Adrenal gland (tissue), 12 donors: Measurements from ENCODE around the gene GPC2. TPM values are rescaled to one million over a fixed set of nuclear protein-coding genes. Genes with fewer than 3 reads are reported as not detected.

Source experiments
- DNase-seq, 7 donors: peaks; one replicate each; pipeline ENCODE4 v3.0.0-alpha.2; 2019 to 2020
- H3K27ac ChIP-seq, 5 donors: fragments of 200-600 bp; sonication (generic) in 4 of 5; 1 replicate in 3 of 5; 2 replicates in 2 of 5; pipeline versions ENCODE4 v1.5.1 to v1.8.0; 2016 to 2020; ENCODE audit warnings: mild to moderate bottlenecking in 1 of 5
- H3K27me3 ChIP-seq: fragments of 200-600 bp; 2 replicates; pipeline ENCODE4 v1.8.0; 2021
- H3K36me3 ChIP-seq, 2 donors: fragments of 200-600 bp; replicated peaks in 1 of 2; 1 replicate in 1 of 2; 2 replicates in 1 of 2; pipeline versions ENCODE4 v1.5.1 to v1.8.0; 2018 to 2022
- H3K4me1 ChIP-seq, 2 donors: fragments of 200-600 bp; replicated peaks in 1 of 2; 1 replicate in 1 of 2; 2 replicates in 1 of 2; pipeline versions ENCODE4 v1.5.1 to v1.8.0; 2018 to 2021
- H3K4me3 ChIP-seq, 4 donors: fragments of 200-600 bp; sonication (generic) in 3 of 4; one replicate each; pipeline ENCODE4 v1.5.1; 2016 to 2018
- H3K9me3 ChIP-seq, 3 donors: fragments of 200-600 bp; sonication (generic) in 1 of 3; replicated peaks in 1 of 3; 1 replicate in 2 of 3; 2 replicates in 1 of 3; pipeline versions ENCODE4 v1.5.1 to v1.8.0; 2016 to 2021
- POLR2A ChIP-seq, 2 donors: fragments of 450-650 bp; IDR thresholded peaks; one replicate each; pipeline ENCODE4 v1.6.1; 2017; ENCODE audit warnings: antibody characterized with exemption in 2 of 2, mild to moderate bottlenecking in 2 of 2, moderate library complexity in 1 of 2
- WGBS, 4 donors: extraction: QIAGEN DNeasy Blood & Tissue Kit in 2 of 4; methylation state at CpG; one replicate each; pipeline versions ENCODE4 v1.1.5 to v1.1.7; 2013 to 2017; 5-methylcytosine and 5-hydroxymethylcytosine counted together
- intact Hi-C, 2 donors: fragments of 100-400 bp; cut with DNase I; formaldehyde crosslinking; loops; one replicate each; pipeline versions ENCODE4 v1.14.1 to v1.15.0; 2022 to 2023
- polyA plus RNA-seq, 3 donors: library from polyadenylated mRNA; stranded (reverse); fragments of 200-250 nt in 2 of 3; fragments of 350-450 nt in 1 of 3; fragmentation: Illumina TruSeq in 1 of 3; extraction: RNeasy Lipid Tissue Mini Kit (QIAGEN cat#74804) in 1 of 3; gene quantifications; one replicate each; pipeline ENCODE4 v1.2.3, GENCODE V29; 2013 to 2014
- total RNA-seq, 9 donors: library from RNA; depleted of rRNA in 4 of 9; stranded (reverse); fragments of >200 nt in 4 of 9; fragments of 120-200 nt in 1 of 9; fragmentation: NEBNext Ultra II Directional in 1 of 9; extraction: Animal tissue kit (Norgen Biotek cat#: 25700) in 1 of 9; gene quantifications; one replicate each; pipeline versions ENCODE4 v1.1.0 to v1.2.4, GENCODE V29; 2013 to 2023
- TF ChIP-seq, protein P1 (sequence below), 6 experiments: fragments of 450-650 bp in 4 of 6; fragments of 200-600 bp in 2 of 6; sonication (generic) in 1 of 6; IDR thresholded peaks; 1 replicate in 5 of 6; 2 replicates in 1 of 6; pipeline versions ENCODE4 v1.5.1 to v1.8.0; 2016 to 2021; ENCODE audit warnings: antibody characterized with exemption in 6 of 6, mild to moderate bottlenecking in 2 of 6, moderate library complexity in 1 of 6
- donor health status: healthy with polysubstance abuse.
- donor health status: Bipolar disorder and iron deficiency.
- donor health status: DM: yes; HTN: yes; CAD: no.
- donor health status: DM: no; HTN: no; CAD: no.
- donor health status: DM: no; HTN: no; CAD: no.
- donor health status: DM: yes; HTN: yes; CAD: no.

The GPC2 gene
- total and polyA plus RNA-seq, 12 donors = 0.05 to 4.3 (median 1.1) TPM

DNA sequence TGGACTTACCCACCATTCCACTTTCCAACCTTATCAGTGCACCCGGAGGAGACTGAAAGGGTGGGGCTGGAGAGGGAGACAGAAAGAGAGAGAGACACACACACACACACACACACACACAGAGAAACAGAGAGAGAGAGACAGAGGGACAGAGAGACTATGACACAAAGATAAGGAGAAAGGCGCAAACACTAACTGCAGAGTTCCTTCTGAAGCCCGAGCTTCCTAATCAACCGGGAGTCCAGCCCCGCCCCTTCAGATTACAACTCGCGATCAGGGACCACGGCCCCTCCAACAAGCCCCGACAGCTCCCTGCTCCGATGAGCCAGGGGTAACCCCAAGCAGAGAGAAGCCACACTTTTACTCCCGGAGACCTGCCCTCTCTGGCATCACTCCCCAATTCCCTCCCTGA lies 9.3 kb downstream of the GPC2 start:
- Histone ChIP-seq H3K27me3 (peaks cover 10% of the 10 kb centered on the region), H3K4me1 (peaks cover 4 to 25% of the 10 kb centered on the region in 2 donors), H3K36me3 (no peaks in the 10 kb centered on the region), H3K4me3 (peak overlapping the region in 1 of 4 donors; percentile 55), H3K9me3 (no peaks in the 10 kb centered on the region), H3K27ac (peak overlapping the region in 2 of 5 donors; percentile 23 to 44)
- 4 to 9% (median 6%) methylated on average over 9 to 11 of the region's 11 CpGs for WGBS, 4 donors
- intact Hi-C loops = no loop called here
- no peak for DNase-seq
- TF ChIP-seq, protein P1, sequence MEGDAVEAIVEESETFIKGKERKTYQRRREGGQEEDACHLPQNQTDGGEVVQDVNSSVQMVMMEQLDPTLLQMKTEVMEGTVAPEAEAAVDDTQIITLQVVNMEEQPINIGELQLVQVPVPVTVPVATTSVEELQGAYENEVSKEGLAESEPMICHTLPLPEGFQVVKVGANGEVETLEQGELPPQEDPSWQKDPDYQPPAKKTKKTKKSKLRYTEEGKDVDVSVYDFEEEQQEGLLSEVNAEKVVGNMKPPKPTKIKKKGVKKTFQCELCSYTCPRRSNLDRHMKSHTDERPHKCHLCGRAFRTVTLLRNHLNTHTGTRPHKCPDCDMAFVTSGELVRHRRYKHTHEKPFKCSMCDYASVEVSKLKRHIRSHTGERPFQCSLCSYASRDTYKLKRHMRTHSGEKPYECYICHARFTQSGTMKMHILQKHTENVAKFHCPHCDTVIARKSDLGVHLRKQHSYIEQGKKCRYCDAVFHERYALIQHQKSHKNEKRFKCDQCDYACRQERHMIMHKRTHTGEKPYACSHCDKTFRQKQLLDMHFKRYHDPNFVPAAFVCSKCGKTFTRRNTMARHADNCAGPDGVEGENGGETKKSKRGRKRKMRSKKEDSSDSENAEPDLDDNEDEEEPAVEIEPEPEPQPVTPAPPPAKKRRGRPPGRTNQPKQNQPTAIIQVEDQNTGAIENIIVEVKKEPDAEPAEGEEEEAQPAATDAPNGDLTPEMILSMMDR (IDR thresholded peaks at IDR 0.05) = no peak
- no peak for TF ChIP-seq POLR2A (IDR thresholded peaks at IDR 0.05)

DNA sequence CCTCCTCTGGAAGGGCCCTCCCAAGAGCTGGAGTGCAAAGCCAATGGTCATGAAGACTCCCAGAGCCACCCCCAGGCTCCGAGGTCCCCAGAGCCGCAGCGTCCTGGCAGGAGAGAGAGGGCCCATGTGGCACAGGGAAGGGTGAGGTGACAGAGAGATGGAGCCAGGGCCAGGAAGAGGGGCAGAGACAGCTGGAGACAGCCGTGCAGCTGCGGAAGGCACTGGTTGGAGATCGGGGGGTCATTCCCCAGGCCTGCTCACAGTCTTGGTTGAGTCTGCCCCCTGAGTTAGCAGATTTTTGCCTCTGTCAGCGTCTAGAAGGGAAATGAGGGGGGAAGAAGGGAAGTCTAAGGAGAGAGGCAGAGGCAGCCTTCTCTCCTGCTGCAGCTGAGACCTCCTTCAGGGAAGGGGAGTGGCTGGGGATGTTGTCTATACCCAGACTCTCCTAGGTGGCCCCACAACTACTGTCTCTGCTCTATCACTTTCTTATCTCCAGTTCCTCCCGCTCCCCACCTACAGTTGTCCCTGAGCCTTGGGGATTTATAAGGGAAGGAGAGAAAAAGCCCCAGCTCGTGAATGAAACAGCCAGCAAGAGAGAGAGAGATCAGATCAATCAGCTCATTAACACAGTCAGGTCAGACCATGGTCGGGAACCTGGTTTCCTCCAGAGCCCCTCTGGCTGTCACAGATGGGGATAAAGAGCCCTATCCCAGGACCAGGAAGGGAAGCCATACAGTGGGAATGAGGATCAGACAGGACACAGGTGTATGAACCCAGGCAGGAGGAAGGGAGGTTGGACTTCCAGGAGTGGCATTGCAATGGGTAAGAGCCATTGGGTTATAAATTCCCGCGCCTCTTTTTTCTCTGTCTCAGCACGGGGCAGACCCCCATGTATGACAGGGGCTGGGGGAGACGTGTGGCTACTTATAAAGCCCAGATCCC lies 9.9 kb downstream of the GPC2 start:
- H3K27me3 ChIP-seq = peaks cover 10% of the 10 kb centered on the region
- peak overlapping the region in 1 of 4 donors; percentile 55 for H3K4me3 ChIP-seq
- H3K4me1 ChIP-seq = peaks cover 4 to 25% of the 10 kb centered on the region in 2 donors
- intact Hi-C loops = no loop called here
- TF ChIP-seq, protein P1 (IDR thresholded peaks at IDR 0.05) = no peak
- TF ChIP-seq POLR2A (IDR thresholded peaks at IDR 0.05) = no peak
- 53 to 61% (median 57%) methylated on average over 14 of the region's 14 CpGs for WGBS, 4 donors
- no peak for DNase-seq
- no peak overlapping the region for H3K27ac ChIP-seq
- no peaks in the 10 kb centered on the region for H3K36me3 ChIP-seq
- no peaks in the 10 kb centered on the region for H3K9me3 ChIP-seq

DNA sequence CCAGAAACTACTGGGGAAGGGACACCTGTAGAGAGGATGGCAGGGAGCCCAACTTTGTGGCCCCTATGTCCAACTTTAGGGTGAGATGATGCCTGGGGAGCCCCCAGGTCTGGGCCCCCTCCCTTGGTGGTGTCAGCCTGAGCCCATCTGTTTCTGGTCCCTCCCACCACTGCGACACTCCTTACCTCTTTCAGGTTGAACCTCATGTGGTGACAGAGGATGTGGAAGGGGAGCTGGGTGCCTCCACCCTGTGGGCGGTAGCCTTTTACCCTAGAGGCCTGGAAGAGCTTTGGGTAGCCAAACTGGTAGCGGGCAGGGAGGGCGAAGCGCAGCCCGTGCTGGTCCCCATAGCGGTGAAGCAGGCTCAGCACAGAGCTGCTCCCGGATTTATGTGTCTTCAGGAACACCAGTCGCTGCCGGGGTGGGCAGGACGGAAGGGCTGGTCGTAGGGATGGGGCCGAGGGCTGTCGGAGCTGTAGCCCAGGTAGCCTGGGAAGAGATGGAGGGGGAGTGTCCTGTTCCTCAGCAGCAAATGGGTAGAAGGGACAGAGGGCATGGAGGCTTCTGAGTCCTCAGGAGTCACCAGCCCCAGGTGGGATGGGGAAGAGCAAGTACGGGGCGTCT lies 10.8 kb downstream of the GPC2 start:
- 77 to 84% (median 80%) methylated on average over 11 to 16 of the region's 16 CpGs for WGBS, 4 donors
- H3K4me1 ChIP-seq = peaks cover 4 to 22% of the 10 kb centered on the region in 2 donors
- H3K9me3 ChIP-seq = no peaks in the 10 kb centered on the region

DNA sequence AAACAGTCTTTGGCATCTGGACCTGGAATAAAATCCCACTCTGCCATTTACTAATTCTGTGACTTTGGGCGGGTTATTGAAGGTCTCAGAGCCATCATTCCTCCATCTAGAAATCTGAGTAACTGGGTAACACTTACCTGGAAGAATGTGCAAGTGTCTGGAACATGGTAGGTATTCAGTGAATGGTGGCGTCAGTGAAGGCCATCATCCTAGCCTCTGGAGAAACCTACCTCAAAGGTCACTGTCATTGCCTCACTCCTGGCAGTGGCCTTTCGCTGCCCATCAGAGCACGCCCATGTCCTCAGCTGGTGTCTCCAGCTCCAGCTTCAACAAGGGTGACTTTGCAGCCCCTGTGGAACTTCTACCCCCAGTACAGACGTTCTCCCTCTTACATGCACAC lies 13.3 kb downstream of the GPC2 start:
- Histone ChIP-seq H3K36me3 (no peaks in the 10 kb centered on the region), H3K9me3 (no peaks in the 10 kb centered on the region), H3K27ac (no peak overlapping the region), H3K4me1 (peaks cover 4 to 18% of the 10 kb centered on the region in 2 donors), H3K4me3 (no peak overlapping the region), H3K27me3 (no peaks in the 10 kb centered on the region)
- 78 to 88% (median 82%) methylated on average over 4 to 5 of the region's 5 CpGs for WGBS, 4 donors
- TF ChIP-seq POLR2A (IDR thresholded peaks at IDR 0.05) = no peak
- TF ChIP-seq, protein P1 (IDR thresholded peaks at IDR 0.05) = no peak
- intact Hi-C loops = no loop called here
- DNase-seq = no peak

More for the DNA sequence above, 10.8 kb downstream of the GPC2 start:
- Histone ChIP-seq H3K4me3 (no peak overlapping the region), H3K27ac (no peak overlapping the region), H3K27me3 (peaks cover 7% of the 10 kb centered on the region), H3K36me3 (no peaks in the 10 kb centered on the region)
- intact Hi-C loops = no loop called here
- no peak for TF ChIP-seq POLR2A (IDR thresholded peaks at IDR 0.05)
- TF ChIP-seq, protein P1 (IDR thresholded peaks at IDR 0.05) = no peak
- no peak for DNase-seq
